ENCODE measurements around the gene SSX2IP. TPM values are rescaled to one million over a fixed set of nuclear protein-coding genes. Genes with fewer than 3 reads are reported as not detected.
"Not testable (repeated sequence)": the region's sequence is repeated elsewhere in the genome, so short reads cannot be mapped to it uniquely, and the experiment has no call there.

The SSX2IP gene
- total RNA-seq, 4 donors from 2014 or later = 2.9 to 34.3 (median 19.2) TPM

GRCh38 chr1:84735483-84735882 is 45.2 kb upstream of the SSX2IP start:
- intact Hi-C loops (cut with DNase I; ENCODE audit: low total_unique reads) = no loop called here
- Histone ChIP-seq H3K36me3 (no peaks in the 10 kb centered on the region), H3K4me3 (no peak overlapping the region), H3K9me3 (no peaks in the 10 kb centered on the region), H3K27ac (peak overlapping the region in 1 of 2 donors; percentile 58), H3K27me3 (no peaks in the 10 kb centered on the region), H3K4me1 (peaks cover 0 to 10% of the 10 kb centered on the region in 2 donors)
- no peak for DNase-seq
- TF ChIP-seq, protein P1, sequence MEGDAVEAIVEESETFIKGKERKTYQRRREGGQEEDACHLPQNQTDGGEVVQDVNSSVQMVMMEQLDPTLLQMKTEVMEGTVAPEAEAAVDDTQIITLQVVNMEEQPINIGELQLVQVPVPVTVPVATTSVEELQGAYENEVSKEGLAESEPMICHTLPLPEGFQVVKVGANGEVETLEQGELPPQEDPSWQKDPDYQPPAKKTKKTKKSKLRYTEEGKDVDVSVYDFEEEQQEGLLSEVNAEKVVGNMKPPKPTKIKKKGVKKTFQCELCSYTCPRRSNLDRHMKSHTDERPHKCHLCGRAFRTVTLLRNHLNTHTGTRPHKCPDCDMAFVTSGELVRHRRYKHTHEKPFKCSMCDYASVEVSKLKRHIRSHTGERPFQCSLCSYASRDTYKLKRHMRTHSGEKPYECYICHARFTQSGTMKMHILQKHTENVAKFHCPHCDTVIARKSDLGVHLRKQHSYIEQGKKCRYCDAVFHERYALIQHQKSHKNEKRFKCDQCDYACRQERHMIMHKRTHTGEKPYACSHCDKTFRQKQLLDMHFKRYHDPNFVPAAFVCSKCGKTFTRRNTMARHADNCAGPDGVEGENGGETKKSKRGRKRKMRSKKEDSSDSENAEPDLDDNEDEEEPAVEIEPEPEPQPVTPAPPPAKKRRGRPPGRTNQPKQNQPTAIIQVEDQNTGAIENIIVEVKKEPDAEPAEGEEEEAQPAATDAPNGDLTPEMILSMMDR (IDR thresholded peaks at IDR 0.05) = no peak
- TF ChIP-seq POLR2A (IDR thresholded peaks at IDR 0.05) = no peak

- H3K9me3 ChIP-seq = no peaks in the 10 kb centered on the region
- H3K27ac ChIP-seq = no peak overlapping the region
- DNase-seq = no peak
- H3K4me1 ChIP-seq = peaks cover 0 to 10% of the 10 kb centered on the region in 2 donors
- TF ChIP-seq POLR2A (IDR thresholded peaks at IDR 0.05) = no peak
- TF ChIP-seq, protein P1 (IDR thresholded peaks at IDR 0.05) = no peak
- no peaks in the 10 kb centered on the region for H3K27me3 ChIP-seq
- no peak overlapping the region for H3K4me3 ChIP-seq
- intact Hi-C loops (cut with DNase I; ENCODE audit: low total_unique reads) = no loop called here
- no peaks in the 10 kb centered on the region for H3K36me3 ChIP-seq
Observed at GRCh38 chr1:84732520-84732919, 42.3 kb upstream of the SSX2IP start.

GRCh38 chr1:84731519-84731918 is 41.3 kb upstream of the SSX2IP start:
- Histone ChIP-seq H3K4me1 (peaks cover 0 to 7% of the 10 kb centered on the region in 2 donors), H3K27me3 (no peaks in the 10 kb centered on the region), H3K36me3 (no peaks in the 10 kb centered on the region), H3K9me3 (no peaks in the 10 kb centered on the region), H3K27ac (no peak overlapping the region), H3K4me3 (no peak overlapping the region)
- TF ChIP-seq, protein P1 (IDR thresholded peaks at IDR 0.05) = no peak
- TF ChIP-seq POLR2A (IDR thresholded peaks at IDR 0.05) = no peak
- intact Hi-C loops (cut with DNase I; ENCODE audit: low total_unique reads) = no loop called here
- DNase-seq = no peak

DNA sequence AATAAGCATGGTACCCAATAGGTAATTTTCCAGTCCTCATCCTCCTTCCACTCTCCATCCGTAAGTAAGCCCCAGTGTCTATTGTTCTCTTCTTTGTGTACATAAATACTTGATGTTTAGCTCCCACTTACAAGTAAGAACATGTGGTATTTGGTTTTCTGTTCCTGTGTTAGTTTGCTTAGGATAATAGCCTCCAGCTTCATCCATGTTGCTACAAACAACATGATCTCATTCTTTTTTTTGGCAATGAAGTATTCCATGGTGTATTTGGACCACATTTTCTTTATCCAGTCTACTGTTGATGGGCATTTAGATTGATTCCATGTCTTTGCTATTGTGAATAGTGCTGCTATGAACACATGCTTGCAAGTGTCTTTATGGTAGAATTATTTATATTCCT is 37.5 kb upstream of the SSX2IP start:
- peak overlapping the region in 1 of 2 donors; percentile 40 for H3K27ac ChIP-seq
- H3K36me3 ChIP-seq; intact Hi-C loops (cut with DNase I; ENCODE audit: low total_unique reads); H3K9me3 ChIP-seq; H3K27me3 ChIP-seq; H3K4me3 ChIP-seq; DNase-seq; H3K4me1 ChIP-seq: not testable (repeated sequence)

- Histone ChIP-seq H3K36me3 (no peaks in the 10 kb centered on the region), H3K9me3 (no peaks in the 10 kb centered on the region), H3K4me3 (no peak overlapping the region), H3K27ac (peak overlapping the region in 1 of 2 donors; percentile 40), H3K4me1 (no peaks in the 10 kb centered on the region), H3K27me3 (no peaks in the 10 kb centered on the region)
- intact Hi-C loops (cut with DNase I; ENCODE audit: low total_unique reads) = no loop called here
- TF ChIP-seq, protein P1 (IDR thresholded peaks at IDR 0.05) = no peak
- no peak for TF ChIP-seq POLR2A (IDR thresholded peaks at IDR 0.05)
- no peak for DNase-seq
Observed at GRCh38 chr1:84726593-84727499, 36.6 kb upstream of the SSX2IP start.

Data from uterus (tissue), 4 donors.